Measurements from ENCODE around the gene STARD7.

DNA sequence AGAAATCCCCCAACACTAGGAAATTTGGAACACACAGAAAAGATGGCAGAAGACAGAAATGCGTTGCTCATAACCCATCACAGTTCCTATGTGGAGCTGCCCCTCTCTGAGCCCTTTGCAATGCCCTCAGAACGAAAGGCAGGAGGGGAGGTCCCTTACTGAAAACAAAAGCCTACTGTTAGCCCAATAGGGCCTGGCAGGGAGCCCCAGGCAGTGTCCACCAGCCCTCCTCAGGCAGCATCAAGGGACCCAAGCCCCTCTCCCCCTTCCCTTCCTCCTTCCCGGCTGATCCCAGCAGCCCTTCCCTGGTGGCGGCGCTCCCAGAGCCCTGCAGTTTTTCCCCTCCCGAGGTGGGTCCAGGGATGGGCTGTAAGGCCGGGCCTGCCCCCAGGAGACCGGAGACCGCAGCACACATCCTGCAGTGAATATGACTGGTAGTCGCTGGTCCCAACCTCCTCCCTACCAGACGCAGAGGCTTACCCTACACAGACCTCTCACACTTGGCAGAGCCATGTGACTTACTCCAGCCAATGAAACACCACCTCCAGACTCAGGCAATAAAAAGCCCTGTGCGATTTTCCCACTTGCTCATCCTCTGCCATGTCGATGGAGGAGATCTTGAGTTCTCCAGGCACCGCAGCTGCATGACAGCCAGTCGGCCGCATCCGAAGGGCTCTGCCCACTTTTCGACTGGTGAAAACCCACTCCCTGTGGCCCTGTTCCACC is 44.0 kb downstream of the STARD7 start:
- TF ChIP-seq NFATC3 (IDR thresholded peaks at IDR 0.05) (no peak), SMARCC2 (IDR thresholded peaks at IDR 0.05; ENCODE audit: low read depth) (no peak), ZNF121 (CRISPR knock-in tag; conservative IDR thresholded peaks at IDR 0.05) (no peak), TEAD1 (CRISPR knock-in tag; IDR thresholded peaks at IDR 0.05) (no peak), POLR2AphosphoS2 (IDR thresholded peaks at IDR 0.05; ENCODE audit: low read length) (no peak), CBFB (CRISPR knock-in tag; IDR thresholded peaks at IDR 0.05) (no peak), ZNF143 (CRISPR knock-in tag; IDR thresholded peaks at IDR 0.05) (no peak), PTTG1 (tag; IDR thresholded peaks at IDR 0.05; ENCODE audit: low read depth) (no peak)
- TF ChIP-seq, protein P1, sequence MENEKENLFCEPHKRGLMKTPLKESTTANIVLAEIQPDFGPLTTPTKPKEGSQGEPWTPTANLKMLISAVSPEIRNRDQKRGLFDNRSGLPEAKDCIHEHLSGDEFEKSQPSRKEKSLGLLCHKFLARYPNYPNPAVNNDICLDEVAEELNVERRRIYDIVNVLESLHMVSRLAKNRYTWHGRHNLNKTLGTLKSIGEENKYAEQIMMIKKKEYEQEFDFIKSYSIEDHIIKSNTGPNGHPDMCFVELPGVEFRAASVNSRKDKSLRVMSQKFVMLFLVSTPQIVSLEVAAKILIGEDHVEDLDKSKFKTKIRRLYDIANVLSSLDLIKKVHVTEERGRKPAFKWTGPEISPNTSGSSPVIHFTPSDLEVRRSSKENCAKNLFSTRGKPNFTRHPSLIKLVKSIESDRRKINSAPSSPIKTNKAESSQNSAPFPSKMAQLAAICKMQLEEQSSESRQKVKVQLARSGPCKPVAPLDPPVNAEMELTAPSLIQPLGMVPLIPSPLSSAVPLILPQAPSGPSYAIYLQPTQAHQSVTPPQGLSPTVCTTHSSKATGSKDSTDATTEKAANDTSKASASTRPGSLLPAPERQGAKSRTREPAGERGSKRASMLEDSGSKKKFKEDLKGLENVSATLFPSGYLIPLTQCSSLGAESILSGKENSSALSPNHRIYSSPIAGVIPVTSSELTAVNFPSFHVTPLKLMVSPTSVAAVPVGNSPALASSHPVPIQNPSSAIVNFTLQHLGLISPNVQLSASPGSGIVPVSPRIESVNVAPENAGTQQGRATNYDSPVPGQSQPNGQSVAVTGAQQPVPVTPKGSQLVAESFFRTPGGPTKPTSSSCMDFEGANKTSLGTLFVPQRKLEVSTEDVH (IDR thresholded peaks at IDR 0.05; ENCODE audit: low read depth, partially characterized antibody), result no peak
- TF ChIP-seq, protein P2, sequence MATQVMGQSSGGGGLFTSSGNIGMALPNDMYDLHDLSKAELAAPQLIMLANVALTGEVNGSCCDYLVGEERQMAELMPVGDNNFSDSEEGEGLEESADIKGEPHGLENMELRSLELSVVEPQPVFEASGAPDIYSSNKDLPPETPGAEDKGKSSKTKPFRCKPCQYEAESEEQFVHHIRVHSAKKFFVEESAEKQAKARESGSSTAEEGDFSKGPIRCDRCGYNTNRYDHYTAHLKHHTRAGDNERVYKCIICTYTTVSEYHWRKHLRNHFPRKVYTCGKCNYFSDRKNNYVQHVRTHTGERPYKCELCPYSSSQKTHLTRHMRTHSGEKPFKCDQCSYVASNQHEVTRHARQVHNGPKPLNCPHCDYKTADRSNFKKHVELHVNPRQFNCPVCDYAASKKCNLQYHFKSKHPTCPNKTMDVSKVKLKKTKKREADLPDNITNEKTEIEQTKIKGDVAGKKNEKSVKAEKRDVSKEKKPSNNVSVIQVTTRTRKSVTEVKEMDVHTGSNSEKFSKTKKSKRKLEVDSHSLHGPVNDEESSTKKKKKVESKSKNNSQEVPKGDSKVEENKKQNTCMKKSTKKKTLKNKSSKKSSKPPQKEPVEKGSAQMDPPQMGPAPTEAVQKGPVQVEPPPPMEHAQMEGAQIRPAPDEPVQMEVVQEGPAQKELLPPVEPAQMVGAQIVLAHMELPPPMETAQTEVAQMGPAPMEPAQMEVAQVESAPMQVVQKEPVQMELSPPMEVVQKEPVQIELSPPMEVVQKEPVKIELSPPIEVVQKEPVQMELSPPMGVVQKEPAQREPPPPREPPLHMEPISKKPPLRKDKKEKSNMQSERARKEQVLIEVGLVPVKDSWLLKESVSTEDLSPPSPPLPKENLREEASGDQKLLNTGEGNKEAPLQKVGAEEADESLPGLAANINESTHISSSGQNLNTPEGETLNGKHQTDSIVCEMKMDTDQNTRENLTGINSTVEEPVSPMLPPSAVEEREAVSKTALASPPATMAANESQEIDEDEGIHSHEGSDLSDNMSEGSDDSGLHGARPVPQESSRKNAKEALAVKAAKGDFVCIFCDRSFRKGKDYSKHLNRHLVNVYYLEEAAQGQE (IDR thresholded peaks at IDR 0.05; ENCODE audit: borderline replicate concordance), result no peak
- TF ChIP-seq, protein P2 (CRISPR knock-in tag; IDR thresholded peaks at IDR 0.05; ENCODE audit: low read depth), result no peak
- TF ChIP-seq, protein P3, sequence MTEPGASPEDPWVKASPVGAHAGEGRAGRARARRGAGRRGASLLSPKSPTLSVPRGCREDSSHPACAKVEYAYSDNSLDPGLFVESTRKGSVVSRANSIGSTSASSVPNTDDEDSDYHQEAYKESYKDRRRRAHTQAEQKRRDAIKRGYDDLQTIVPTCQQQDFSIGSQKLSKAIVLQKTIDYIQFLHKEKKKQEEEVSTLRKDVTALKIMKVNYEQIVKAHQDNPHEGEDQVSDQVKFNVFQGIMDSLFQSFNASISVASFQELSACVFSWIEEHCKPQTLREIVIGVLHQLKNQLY (CRISPR knock-in tag; conservative IDR thresholded peaks at IDR 0.05), result no peak
- TF ChIP-seq, protein P4, sequence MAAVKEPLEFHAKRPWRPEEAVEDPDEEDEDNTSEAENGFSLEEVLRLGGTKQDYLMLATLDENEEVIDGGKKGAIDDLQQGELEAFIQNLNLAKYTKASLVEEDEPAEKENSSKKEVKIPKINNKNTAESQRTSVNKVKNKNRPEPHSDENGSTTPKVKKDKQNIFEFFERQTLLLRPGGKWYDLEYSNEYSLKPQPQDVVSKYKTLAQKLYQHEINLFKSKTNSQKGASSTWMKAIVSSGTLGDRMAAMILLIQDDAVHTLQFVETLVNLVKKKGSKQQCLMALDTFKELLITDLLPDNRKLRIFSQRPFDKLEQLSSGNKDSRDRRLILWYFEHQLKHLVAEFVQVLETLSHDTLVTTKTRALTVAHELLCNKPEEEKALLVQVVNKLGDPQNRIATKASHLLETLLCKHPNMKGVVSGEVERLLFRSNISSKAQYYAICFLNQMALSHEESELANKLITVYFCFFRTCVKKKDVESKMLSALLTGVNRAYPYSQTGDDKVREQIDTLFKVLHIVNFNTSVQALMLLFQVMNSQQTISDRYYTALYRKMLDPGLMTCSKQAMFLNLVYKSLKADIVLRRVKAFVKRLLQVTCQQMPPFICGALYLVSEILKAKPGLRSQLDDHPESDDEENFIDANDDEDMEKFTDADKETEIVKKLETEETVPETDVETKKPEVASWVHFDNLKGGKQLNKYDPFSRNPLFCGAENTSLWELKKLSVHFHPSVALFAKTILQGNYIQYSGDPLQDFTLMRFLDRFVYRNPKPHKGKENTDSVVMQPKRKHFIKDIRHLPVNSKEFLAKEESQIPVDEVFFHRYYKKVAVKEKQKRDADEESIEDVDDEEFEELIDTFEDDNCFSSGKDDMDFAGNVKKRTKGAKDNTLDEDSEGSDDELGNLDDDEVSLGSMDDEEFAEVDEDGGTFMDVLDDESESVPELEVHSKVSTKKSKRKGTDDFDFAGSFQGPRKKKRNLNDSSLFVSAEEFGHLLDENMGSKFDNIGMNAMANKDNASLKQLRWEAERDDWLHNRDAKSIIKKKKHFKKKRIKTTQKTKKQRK (IDR thresholded peaks at IDR 0.05; ENCODE audit: borderline replicate concordance, low read depth, low read length), result no peak

All from K562 (cell line).